Vagina (tissue), 2 donors: Measurements from ENCODE around the gene HNRNPUL2.

Source experiments
- POLR2AphosphoS5 ChIP-seq, 2 donors: sonication (generic); formaldehyde crosslinking; IDR thresholded peaks; one replicate each; pipeline ENCODE4 v1.9.0; 2017; ENCODE audit warnings: antibody characterized with exemption in 2 of 2, mild to moderate bottlenecking in 2 of 2, low read depth in 1 of 2; ENCODE audit not compliant: insufficient read depth in 1 of 2
- TF ChIP-seq, protein P1 (sequence below), 3 experiments: fragments of 450-650 bp in 2 of 3; fragments of 200-600 bp in 1 of 3; sonication (generic) in 1 of 3; IDR thresholded peaks; one replicate each; pipeline ENCODE4 v1.5.1; 2017 to 2019; ENCODE audit warnings: antibody characterized with exemption in 3 of 3, mild to moderate bottlenecking in 2 of 3, moderate library complexity in 2 of 3

GRCh38 chr11:62752177-62752785 is 25.0 kb upstream of the HNRNPUL2 start:
- TF ChIP-seq, protein P1, sequence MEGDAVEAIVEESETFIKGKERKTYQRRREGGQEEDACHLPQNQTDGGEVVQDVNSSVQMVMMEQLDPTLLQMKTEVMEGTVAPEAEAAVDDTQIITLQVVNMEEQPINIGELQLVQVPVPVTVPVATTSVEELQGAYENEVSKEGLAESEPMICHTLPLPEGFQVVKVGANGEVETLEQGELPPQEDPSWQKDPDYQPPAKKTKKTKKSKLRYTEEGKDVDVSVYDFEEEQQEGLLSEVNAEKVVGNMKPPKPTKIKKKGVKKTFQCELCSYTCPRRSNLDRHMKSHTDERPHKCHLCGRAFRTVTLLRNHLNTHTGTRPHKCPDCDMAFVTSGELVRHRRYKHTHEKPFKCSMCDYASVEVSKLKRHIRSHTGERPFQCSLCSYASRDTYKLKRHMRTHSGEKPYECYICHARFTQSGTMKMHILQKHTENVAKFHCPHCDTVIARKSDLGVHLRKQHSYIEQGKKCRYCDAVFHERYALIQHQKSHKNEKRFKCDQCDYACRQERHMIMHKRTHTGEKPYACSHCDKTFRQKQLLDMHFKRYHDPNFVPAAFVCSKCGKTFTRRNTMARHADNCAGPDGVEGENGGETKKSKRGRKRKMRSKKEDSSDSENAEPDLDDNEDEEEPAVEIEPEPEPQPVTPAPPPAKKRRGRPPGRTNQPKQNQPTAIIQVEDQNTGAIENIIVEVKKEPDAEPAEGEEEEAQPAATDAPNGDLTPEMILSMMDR (IDR thresholded peaks at IDR 0.05), result no peak
- TF ChIP-seq POLR2AphosphoS5 (IDR thresholded peaks at IDR 0.05; ENCODE audit: insufficient read depth in 1 of 2, low read depth in 1 of 2), result no peak
